B cell (primary cell): Measurements from ENCODE around the gene POLR3K. TPM values are rescaled to one million over a fixed set of nuclear protein-coding genes. Genes with fewer than 3 reads are reported as not detected.

Experiments used
- ATAC-seq: fragments of 200-7000 bp; cut with Tn5 transposase; one replicate; pipeline ENCODE4 v1.10.0; 2021; ENCODE audit warnings: low read depth, mild to moderate bottlenecking, moderate number of reproducible peaks, moderate library complexity
- CTCF ChIA-PET: fragments of 350-600 bp; sonication (Branson Sonifier 250); formaldehyde crosslinking; loops from one replicate; lab custom pipeline; 2021; ENCODE audit warnings: antibody characterized with exemption, inconsistent platforms; lab: Charles Lee
- POLR2A ChIA-PET: fragments of 350-600 bp; sonication (Branson Sonifier 250); formaldehyde crosslinking; loops from one replicate; lab custom pipeline; 2021; ENCODE audit warnings: antibody characterized with exemption; lab: Charles Lee
- DNase-seq: peaks from one replicate; pipeline ENCODE4 v3.0.0; 2013
- H2AFZ ChIP-seq: 2 replicates; pipeline ENCODE4 v1.6.1; 2012; ENCODE audit warnings: mild to moderate bottlenecking, low read depth, low read length; ENCODE audit not compliant: insufficient read depth, poor library complexity, severe bottlenecking
- H3K27ac ChIP-seq, 2 donors: 1 replicate in 1 of 2; 2 replicates in 1 of 2; pipeline ENCODE4 v1.5.1; 2012 to 2013; ENCODE audit warnings: low read length in 2 of 2, mild to moderate bottlenecking in 2 of 2, moderate library complexity in 1 of 2
- H3K27me3 ChIP-seq, 4 experiments: fragments of 200-600 bp in 1 of 4; sonication (generic) in 1 of 4; replicated peaks in 1 of 4; 1 replicate in 2 of 4; 2 replicates in 2 of 4; pipeline versions ENCODE4 v1.6.1 to v1.7.0; 2013 to 2016; ENCODE audit warnings: low read length in 3 of 4, mild to moderate bottlenecking in 2 of 4, mixed read lengths in 1 of 4, moderate library complexity in 1 of 4; ENCODE audit not compliant: insufficient read depth in 4 of 4, control insufficient read depth in 3 of 4; ENCODE audit errors: control extremely low read depth in 1 of 4
- H3K36me3 ChIP-seq, 2 experiments: replicated peaks in 1 of 2; 1 replicate in 1 of 2; 2 replicates in 1 of 2; pipeline versions ENCODE4 v1.6.1 to v1.7.1; 2013; ENCODE audit warnings: low read length in 1 of 2; ENCODE audit not compliant: insufficient read depth in 2 of 2, control insufficient read depth in 1 of 2; ENCODE audit errors: control extremely low read depth in 1 of 2, extremely low read depth in 1 of 2
- H3K4me1 ChIP-seq, 2 donors: fragments of 200-600 bp in 1 of 2; sonication (generic) in 1 of 2; 1 replicate in 1 of 2; 2 replicates in 1 of 2; pipeline versions ENCODE4 v1.5.1 to v1.6.1; 2013 to 2017; ENCODE audit warnings: low read length in 2 of 2; ENCODE audit not compliant: control insufficient read depth in 2 of 2, insufficient read depth in 2 of 2
- H3K4me2 ChIP-seq: replicated peaks from 2 replicates; pipeline ENCODE3; 2012; ENCODE audit warnings: mild to moderate bottlenecking, low read depth, low read length; ENCODE audit not compliant: poor library complexity, severe bottlenecking
- H3K4me3 ChIP-seq, 5 experiments: fragments of 200-600 bp in 1 of 5; sonication (generic) in 1 of 5; 1 replicate in 3 of 5; 2 replicates in 2 of 5; pipeline versions ENCODE4 v1.5.1 to v1.7.0; 2011 to 2016; ENCODE audit warnings: low read length in 4 of 5, mild to moderate bottlenecking in 4 of 5, low read depth in 2 of 5, control low read depth in 1 of 5, moderate library complexity in 1 of 5; ENCODE audit not compliant: insufficient read depth in 1 of 5; ENCODE audit errors: control extremely low read depth in 1 of 5, extremely low read depth in 1 of 5
- H3K79me2 ChIP-seq: fragments of 200-600 bp; sonication (generic); one replicate; pipeline ENCODE4 v1.6.0; 2016; ENCODE audit warnings: low read length; ENCODE audit not compliant: control insufficient read depth, insufficient read depth
- H3K9ac ChIP-seq: fragments of 200-600 bp; sonication (generic); 2 replicates; pipeline ENCODE4 v1.6.1; 2017; ENCODE audit warnings: mild to moderate bottlenecking, low read length, moderate library complexity
- H3K9me3 ChIP-seq, 3 donors: one replicate each; pipeline versions ENCODE4 v1.6.1 to v1.7.1; 2013; ENCODE audit warnings: low read length in 2 of 3; ENCODE audit not compliant: control insufficient read depth in 2 of 3, insufficient read depth in 1 of 3; ENCODE audit errors: control extremely low read depth in 1 of 3
- H4K20me1 ChIP-seq: 2 replicates; pipeline ENCODE4 v1.6.0; 2012; ENCODE audit warnings: mild to moderate bottlenecking, low read length; ENCODE audit not compliant: insufficient read depth, control insufficient read depth, poor library complexity, severe bottlenecking
- H3K27ac Mint-ChIP-seq: one replicate; pipeline ENCODE4 v1.8.0; 2021; ENCODE audit warnings: mixed read lengths
- H3K27me3 Mint-ChIP-seq: one replicate; pipeline ENCODE4 v1.8.0; 2021; ENCODE audit warnings: mixed read lengths
- H3K4me1 Mint-ChIP-seq: one replicate; pipeline ENCODE4 v1.8.0; 2021; ENCODE audit warnings: mixed read lengths
- H3K4me3 Mint-ChIP-seq: one replicate; pipeline ENCODE4 v1.8.0; 2021; ENCODE audit warnings: mixed read lengths
- H3K9me3 Mint-ChIP-seq: one replicate; pipeline ENCODE4 v1.8.0; 2022; ENCODE audit warnings: mixed read lengths; ENCODE audit not compliant: insufficient read depth
- EZH2 ChIP-seq: IDR thresholded peaks from 2 replicates; pipeline ENCODE4 v1.6.1; 2012; ENCODE audit warnings: borderline replicate concordance, low read depth, mild to moderate bottlenecking, moderate library complexity, low read length; ENCODE audit not compliant: insufficient read depth, poor library complexity, severe bottlenecking
- WGBS: methylation state at CpG from one replicate; pipeline ENCODE4 v1.1.5; 2013; ENCODE audit warnings: missing lambda C conversion rate; ENCODE audit not compliant: insufficient coverage; 5-methylcytosine and 5-hydroxymethylcytosine counted together
- intact Hi-C: fragments of 100-400 bp; cut with micrococcal nuclease; formaldehyde crosslinking; loops from one replicate; pipeline ENCODE4 v1.10.0; 2022
- polyA plus RNA-seq: library from polyadenylated mRNA; depleted of rRNA; stranded (reverse); fragments of >200 nt; gene quantifications from 2 replicates; pipeline ENCODE4 v1.2.3, GENCODE V29; 2012
- total RNA-seq, 2 donors: library from RNA; stranded (reverse); fragments of 120-200 nt in 1 of 2; gene quantifications; 1 replicate in 1 of 2; 2 replicates in 1 of 2; pipeline versions ENCODE4 v1.2.3 to v1.2.4, GENCODE V29; 2013 to 2022
- TF ChIP-seq, protein P1 (sequence below): fragments of 200-600 bp; IDR thresholded peaks from one replicate; pipeline ENCODE4 v1.8.0; 2022; ENCODE audit warnings: antibody characterized with exemption, mild to moderate bottlenecking

POLR3K gene
- total and polyA plus RNA-seq, 2 donors (not counting 1 experiment from before 2014, with no cell fraction given), result 26.3 to 34.9 TPM

DNA sequence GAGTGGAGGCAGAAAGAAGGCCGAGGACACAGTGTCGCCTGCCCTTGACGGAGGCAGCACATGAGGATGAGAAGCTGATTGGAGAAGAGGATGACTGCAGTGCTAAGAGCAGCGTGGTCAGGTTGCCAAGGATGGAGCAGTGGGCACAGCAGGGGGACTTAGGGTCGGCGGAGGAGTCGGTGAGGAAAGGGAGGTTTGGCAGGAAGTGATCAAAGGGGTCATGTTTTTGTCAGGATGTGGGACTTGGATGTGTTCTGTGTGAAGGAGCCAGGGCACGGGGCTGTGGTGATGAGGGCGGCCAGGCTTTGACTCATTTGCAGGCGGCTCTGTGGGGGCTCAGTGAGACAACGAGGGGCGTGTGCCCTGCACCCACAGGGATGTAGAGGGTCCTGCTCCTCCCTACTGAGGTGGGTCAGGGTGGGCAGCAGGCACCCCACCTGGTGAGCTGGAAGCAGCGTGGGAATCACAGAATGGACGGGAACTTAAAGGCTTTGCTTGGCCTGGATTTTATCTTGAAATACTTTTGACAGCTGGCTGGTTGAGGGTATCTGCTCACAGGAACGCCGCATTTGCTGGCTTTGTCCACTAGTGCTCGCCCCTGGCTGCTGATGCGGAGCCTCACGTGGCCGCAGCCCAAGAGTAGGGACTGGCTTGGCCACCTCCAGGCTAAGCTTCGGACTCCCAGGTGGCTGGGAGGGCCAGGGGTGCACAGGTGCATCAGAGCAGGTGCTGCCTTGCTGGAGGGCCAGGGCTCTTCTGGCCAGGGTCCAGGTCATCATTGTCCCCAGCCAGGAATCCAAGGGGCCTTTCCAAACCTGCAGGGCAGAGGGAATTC is 30.6 kb upstream of the POLR3K start:
- Mint-ChIP-seq H3K27me3 (no peaks in the 10 kb centered on the region), H3K27ac (peak overlapping the region; percentile 96), H3K4me1 (peaks cover 32% of the 10 kb centered on the region), H3K9me3 (no peaks in the 10 kb centered on the region), H3K4me3 (peak overlapping the region; percentile 80)
- Histone ChIP-seq H3K4me1 (peaks cover 23 to 30% of the 10 kb centered on the region in 2 donors), H3K27ac (peak overlapping the region; percentile 86 to 93), H3K36me3 (peaks cover 0 to 42% of the 10 kb centered on the region in 2 experiments), H3K27me3 (no peaks in the 10 kb centered on the region), H3K4me2 (peak overlapping the region; percentile 67), H3K9me3 (no peaks in the 10 kb centered on the region), H4K20me1 (peaks cover 9% of the 10 kb centered on the region), H3K9ac (peak overlapping the region; percentile 6), H3K79me2 (peaks cover 18% of the 10 kb centered on the region), H3K4me3 (no peak overlapping the region), H2AFZ (no peak overlapping the region)
- DNase-seq (no peak), ATAC-seq (no peak)
- CTCF ChIA-PET, result interaction anchor here (0.5 to 4.2 kb wide), 7 partner anchors 10 to 45 kb away, joined by 3 to 31 read pairs (median 4); partner anchors contain the start of gene RHBDF1
- TF ChIP-seq, protein P1, sequence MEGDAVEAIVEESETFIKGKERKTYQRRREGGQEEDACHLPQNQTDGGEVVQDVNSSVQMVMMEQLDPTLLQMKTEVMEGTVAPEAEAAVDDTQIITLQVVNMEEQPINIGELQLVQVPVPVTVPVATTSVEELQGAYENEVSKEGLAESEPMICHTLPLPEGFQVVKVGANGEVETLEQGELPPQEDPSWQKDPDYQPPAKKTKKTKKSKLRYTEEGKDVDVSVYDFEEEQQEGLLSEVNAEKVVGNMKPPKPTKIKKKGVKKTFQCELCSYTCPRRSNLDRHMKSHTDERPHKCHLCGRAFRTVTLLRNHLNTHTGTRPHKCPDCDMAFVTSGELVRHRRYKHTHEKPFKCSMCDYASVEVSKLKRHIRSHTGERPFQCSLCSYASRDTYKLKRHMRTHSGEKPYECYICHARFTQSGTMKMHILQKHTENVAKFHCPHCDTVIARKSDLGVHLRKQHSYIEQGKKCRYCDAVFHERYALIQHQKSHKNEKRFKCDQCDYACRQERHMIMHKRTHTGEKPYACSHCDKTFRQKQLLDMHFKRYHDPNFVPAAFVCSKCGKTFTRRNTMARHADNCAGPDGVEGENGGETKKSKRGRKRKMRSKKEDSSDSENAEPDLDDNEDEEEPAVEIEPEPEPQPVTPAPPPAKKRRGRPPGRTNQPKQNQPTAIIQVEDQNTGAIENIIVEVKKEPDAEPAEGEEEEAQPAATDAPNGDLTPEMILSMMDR, result no peak
- no peak for TF ChIP-seq EZH2
- intact Hi-C loops, result no loop called here
- 61% methylated on average over 21 of the region's 21 CpGs for WGBS
- POLR2A ChIA-PET, result interaction anchor here (0.7 to 1.7 kb wide), 5 partner anchors 10 to 487 kb away, joined by 3 to 9 read pairs (median 4); partner anchors contain the start of gene FAM234A

DNA sequence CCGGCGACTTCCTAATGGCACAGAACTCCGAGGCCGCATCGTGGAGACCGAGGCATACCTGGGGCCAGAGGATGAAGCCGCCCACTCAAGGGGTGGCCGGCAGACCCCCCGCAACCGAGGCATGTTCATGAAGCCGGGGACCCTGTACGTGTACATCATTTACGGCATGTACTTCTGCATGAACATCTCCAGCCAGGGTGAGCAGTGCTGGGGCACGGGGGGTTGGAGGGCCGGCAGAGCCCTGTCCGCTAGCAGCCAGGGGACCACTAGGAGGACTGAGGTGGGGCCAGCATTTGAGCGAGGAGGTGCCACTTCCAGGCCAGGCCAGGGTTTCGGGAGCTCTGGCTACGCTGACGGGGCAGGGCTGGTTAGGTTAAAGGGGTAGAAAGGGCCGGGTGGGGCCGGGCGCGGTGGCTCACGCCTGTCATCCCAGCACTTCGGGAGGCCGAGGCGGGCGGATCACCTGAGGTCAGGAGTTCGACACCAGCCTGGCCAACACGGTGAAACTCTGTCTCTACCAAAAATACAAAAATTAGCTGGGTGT is 29.7 kb upstream of the POLR3K start:
- Histone ChIP-seq H3K9me3 (no peaks in the 10 kb centered on the region), H2AFZ (no peak overlapping the region), H3K27me3 (no peaks in the 10 kb centered on the region), H4K20me1 (peaks cover 9% of the 10 kb centered on the region), H3K9ac (no peak overlapping the region), H3K4me3 (no peak overlapping the region), H3K4me1 (peaks cover 29 to 37% of the 10 kb centered on the region in 2 donors), H3K27ac (peak overlapping the region in 1 of 2 donors; percentile 93), H3K4me2 (no peak overlapping the region), H3K79me2 (peaks cover 21% of the 10 kb centered on the region), H3K36me3 (peaks cover 0 to 36% of the 10 kb centered on the region in 2 experiments)
- TF ChIP-seq, protein P1, result no peak
- no peak for TF ChIP-seq EZH2
- ChIA-PET CTCF (interaction anchor here (0.6 to 4.2 kb wide), 3 partner anchors 13 to 31 kb away, joined by 3 to 31 read pairs (median 20); no protein-coding TSS in a partner anchor), POLR2A (no interaction called here)
- no peak for DNase-seq
- H3K27ac Mint-ChIP-seq, result peak overlapping the region; percentile 63
- no peak overlapping the region for H3K4me3 Mint-ChIP-seq
- ATAC-seq, result no peak
- peaks cover 36% of the 10 kb centered on the region for H3K4me1 Mint-ChIP-seq
- intact Hi-C loops, result no loop called here
- no peaks in the 10 kb centered on the region for H3K27me3 Mint-ChIP-seq
- no peaks in the 10 kb centered on the region for H3K9me3 Mint-ChIP-seq
- WGBS, result 97% methylated on average over 18 of the region's 31 CpGs
